Endothelial cell of umbilical vein (primary cell): ENCODE results near the gene ANKRD62. TPM values are rescaled to one million over a fixed set of nuclear protein-coding genes. Genes with fewer than 3 reads are reported as not detected.

ENCODE experiments used
- BruUV-seq: library from RNA; stranded (reverse); fragments of 400-500 nt; replicated peaks from 2 replicates; lab custom pipeline; 2021; lab: Mats Ljungman, UMichigan
- CTCF ChIA-PET: fragments of 300-600, 350-600 bp; sonication (Branson Sonifier 250); formaldehyde crosslinking; loops from one replicate; lab custom pipeline; 2021; ENCODE audit warnings: antibody characterized with exemption, inconsistent platforms; lab: Charles Lee
- POLR2A ChIA-PET: fragments of 300-600, 350-600 bp; sonication (Branson Sonifier 250); formaldehyde crosslinking; loops from one replicate; lab custom pipeline; 2021; ENCODE audit warnings: antibody characterized with exemption, inconsistent platforms; lab: Charles Lee
- DNase-seq: peaks from one replicate; pipeline ENCODE4 v3.0.0-alpha.2; 2011; ENCODE audit warnings: low read depth, low spot score
- FAIRE-seq: peaks from 2 replicates; lab custom pipeline; 2011; peaks lifted over from hg19 to GRCh38; lab: Jason Lieb, UNC
- H2AFZ ChIP-seq: 2 replicates; pipeline ENCODE4 v1.6.0; 2012; ENCODE audit warnings: low read depth, low read length, control low read depth, inconsistent platforms
- H3K27ac ChIP-seq: 2 replicates; pipeline ENCODE4 v1.5.1; 2011; ENCODE audit warnings: low read depth, mild to moderate bottlenecking, control low read depth, low read length, moderate library complexity; ENCODE audit not compliant: insufficient read depth
- H3K27me3 ChIP-seq, 2 experiments: 2 replicates each; pipeline versions ENCODE4 v1.6.0 to v1.6.1; 2011; ENCODE audit warnings: low read length in 2 of 2, mixed read lengths in 1 of 2; ENCODE audit not compliant: control insufficient read depth in 2 of 2, insufficient read depth in 2 of 2
- H3K36me3 ChIP-seq, 2 experiments: 2 replicates in 1 of 2; 3 replicates in 1 of 2; pipeline ENCODE4 v1.5.1; 2011; ENCODE audit warnings: low read length in 2 of 2, mild to moderate bottlenecking in 1 of 2, moderate library complexity in 1 of 2; ENCODE audit not compliant: control insufficient read depth in 2 of 2, insufficient read depth in 2 of 2; ENCODE audit errors: extremely low read depth in 1 of 2
- H3K4me1 ChIP-seq: 3 replicates; pipeline ENCODE4 v1.5.1; 2011; ENCODE audit warnings: mild to moderate bottlenecking, low read length; ENCODE audit not compliant: control insufficient read depth, insufficient read depth; ENCODE audit errors: extremely low read depth
- H3K4me2 ChIP-seq: 2 replicates; pipeline ENCODE4 v1.6.1; 2011; ENCODE audit warnings: low read length, control low read depth, mixed read lengths; ENCODE audit not compliant: insufficient read depth
- H3K4me3 ChIP-seq, 3 experiments: fragments of 200-600 bp in 1 of 3; sonication (generic), shearing (Covaris generic) in 1 of 3; replicated peaks in 1 of 3; 2 replicates each; pipeline ENCODE4 v1.5.1; 2011 to 2016; ENCODE audit warnings: control low read depth in 3 of 3, low read length in 3 of 3, mild to moderate bottlenecking in 2 of 3, inconsistent platforms in 1 of 3, low read depth in 1 of 3, moderate library complexity in 1 of 3; ENCODE audit not compliant: insufficient read depth in 1 of 3
- H3K79me2 ChIP-seq: 2 replicates; pipeline ENCODE4 v1.6.0; 2012; ENCODE audit warnings: low read length, inconsistent platforms; ENCODE audit not compliant: control insufficient read depth, insufficient read depth
- H3K9ac ChIP-seq: replicated peaks from 2 replicates; pipeline ENCODE3; 2011; ENCODE audit warnings: low read length, control low read depth; ENCODE audit not compliant: insufficient read depth; ENCODE audit errors: extremely low read depth
- H3K9me1 ChIP-seq: replicated peaks from 3 replicates; pipeline ENCODE4 v1.6.0; 2011; ENCODE audit warnings: mild to moderate bottlenecking, low read length; ENCODE audit not compliant: control insufficient read depth, insufficient read depth; ENCODE audit errors: extremely low read depth
- H3K9me3 ChIP-seq: replicated peaks from 2 replicates; pipeline ENCODE4 v1.5.1; 2012; ENCODE audit warnings: low read length, inconsistent platforms; ENCODE audit not compliant: control insufficient read depth, insufficient read depth
- H4K20me1 ChIP-seq: replicated peaks from 2 replicates; pipeline ENCODE3; 2011; ENCODE audit warnings: mild to moderate bottlenecking, low read length; ENCODE audit not compliant: control insufficient read depth, insufficient read depth; ENCODE audit errors: extremely low read depth
- EZH2 ChIP-seq: IDR thresholded peaks from 2 replicates; pipeline ENCODE4 v1.6.1; 2012; ENCODE audit warnings: borderline replicate concordance, low read depth, mild to moderate bottlenecking, moderate library complexity, low read length, inconsistent platforms; ENCODE audit not compliant: severe bottlenecking
- FOS ChIP-seq: IDR thresholded peaks from 2 replicates; pipeline ENCODE4 v1.6.1; 2011; ENCODE audit warnings: mild to moderate bottlenecking, low read length, moderate library complexity, borderline replicate concordance; ENCODE audit not compliant: insufficient read depth
- GATA2 ChIP-seq: IDR thresholded peaks from 2 replicates; pipeline ENCODE4 v1.7.0; 2011; ENCODE audit warnings: low read depth, mild to moderate bottlenecking, moderate library complexity, mixed read lengths, low read length; ENCODE audit not compliant: insufficient read length, insufficient read depth
- JUN ChIP-seq: IDR thresholded peaks from 2 replicates; pipeline ENCODE4 v1.6.1; 2011; ENCODE audit warnings: borderline replicate concordance, low read depth; ENCODE audit not compliant: insufficient read length, insufficient read depth
- MYC ChIP-seq: IDR thresholded peaks from one replicate; pipeline ENCODE4 v1.6.1; 2011; ENCODE audit warnings: mild to moderate bottlenecking, low read depth, low read length
- POLR2A ChIP-seq: IDR thresholded peaks from 2 replicates; pipeline ENCODE4 v1.6.1; 2012; ENCODE audit warnings: low read depth, mild to moderate bottlenecking, control low read depth, low read length
- POLR2AphosphoS5 ChIP-seq: IDR thresholded peaks from 2 replicates; pipeline ENCODE4 v1.6.1; 2012; ENCODE audit warnings: low read depth, mild to moderate bottlenecking, control low read depth, low read length, moderate library complexity; ENCODE audit not compliant: insufficient read depth
- dilution Hi-C: fragments of 300-500 bp; cut with MboI; formaldehyde crosslinking; loops from one replicate; pipeline ENCODE4 v1.15.0; 2019; ENCODE audit warnings: low sequenced_read_pairs; ENCODE audit not compliant: extremely low pct_ligation_motif_present
- intact Hi-C: fragments of 100-400 bp; cut with micrococcal nuclease; formaldehyde crosslinking; loops from one replicate; pipeline ENCODE4 v1.10.0; 2022
- polyA plus RNA-seq, 4 experiments: library from polyadenylated mRNA; depleted of rRNA in 3 of 4; stranded (reverse) in 3 of 4; unstranded in 1 of 4; fragments of >200 nt; gene quantifications; 2 replicates each; pipeline versions ENCODE4 v1.2.1 to v1.2.3, GENCODE V29; 2011 to 2012; ENCODE audit warnings: missing spikeins in 1 of 4
- total RNA-seq: library from RNA; stranded (reverse); gene quantifications from 2 replicates; pipeline ENCODE4 v1.2.3, GENCODE V29; 2021
- TF ChIP-seq, protein P1 (sequence below), 2 donors: IDR thresholded peaks; 1 replicate in 1 of 2; 2 replicates in 1 of 2; pipeline ENCODE4 v1.5.1; 2011; ENCODE audit warnings: low read length in 2 of 2, mild to moderate bottlenecking in 2 of 2, moderate library complexity in 2 of 2, control low read depth in 1 of 2, inconsistent platforms in 1 of 2, low read depth in 1 of 2; ENCODE audit not compliant: insufficient read depth in 1 of 2; ENCODE audit errors: extremely low read depth in 1 of 2
- TF ChIP-seq, protein P2 (sequence below): IDR thresholded peaks from 2 replicates; pipeline ENCODE4 v1.6.1; 2011; ENCODE audit not compliant: insufficient read depth, insufficient read length

ANKRD62 gene
- total and polyA plus RNA-seq, 2 donors (not counting 3 experiments of a cell fraction or from before 2014, with no cell fraction given) = not detected

DNA sequence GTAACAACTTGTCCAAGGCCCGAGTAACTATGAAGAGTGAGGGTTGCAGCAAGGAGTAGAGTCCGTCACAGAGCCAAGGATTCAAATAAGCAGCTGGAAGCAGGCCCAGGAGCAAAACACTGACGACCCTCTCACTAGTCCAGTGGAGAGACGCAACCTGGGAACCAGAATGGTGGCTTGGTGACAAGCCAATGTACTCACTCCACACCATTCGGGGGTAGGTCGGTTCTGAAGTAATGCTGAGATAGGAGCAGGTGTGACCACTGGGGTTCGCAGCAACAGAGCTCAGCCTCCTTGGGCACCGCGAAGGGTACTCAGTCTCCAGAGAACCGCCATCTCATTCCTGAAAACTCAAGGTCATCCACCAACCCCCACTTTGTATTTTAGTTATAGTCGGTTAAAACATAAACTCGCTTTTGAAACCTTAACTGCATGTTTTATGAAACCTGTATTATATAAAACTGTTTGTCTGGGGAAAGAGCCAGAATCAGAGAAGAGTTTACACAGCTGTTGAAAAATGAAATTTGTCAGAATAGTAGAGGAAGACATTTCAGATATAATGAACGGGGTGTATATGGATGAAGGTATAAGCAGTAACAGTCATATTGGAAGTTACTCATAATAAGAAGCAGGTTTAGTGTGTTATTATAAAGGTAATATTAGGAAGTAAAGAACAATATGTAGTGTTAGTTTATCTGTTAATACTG lies 8.6 kb downstream of the ANKRD62 start:
- Histone ChIP-seq H3K27me3 (peaks cover 13 to 45% of the 10 kb centered on the region in 2 experiments), H3K4me1 (no peaks in the 10 kb centered on the region), H3K27ac (no peak overlapping the region), H3K9me3 (no peaks in the 10 kb centered on the region), H3K9me1 (no peaks in the 10 kb centered on the region), H3K79me2 (no peaks in the 10 kb centered on the region), H4K20me1 (no peaks in the 10 kb centered on the region), H3K4me2 (no peak overlapping the region), H3K4me3 (no peak overlapping the region), H2AFZ (no peak overlapping the region), H3K36me3 (no peaks in the 10 kb centered on the region), H3K9ac (no peak overlapping the region)
- no peak for TF ChIP-seq FOS
- TF ChIP-seq POLR2AphosphoS5 = no peak
- TF ChIP-seq, protein P1, sequence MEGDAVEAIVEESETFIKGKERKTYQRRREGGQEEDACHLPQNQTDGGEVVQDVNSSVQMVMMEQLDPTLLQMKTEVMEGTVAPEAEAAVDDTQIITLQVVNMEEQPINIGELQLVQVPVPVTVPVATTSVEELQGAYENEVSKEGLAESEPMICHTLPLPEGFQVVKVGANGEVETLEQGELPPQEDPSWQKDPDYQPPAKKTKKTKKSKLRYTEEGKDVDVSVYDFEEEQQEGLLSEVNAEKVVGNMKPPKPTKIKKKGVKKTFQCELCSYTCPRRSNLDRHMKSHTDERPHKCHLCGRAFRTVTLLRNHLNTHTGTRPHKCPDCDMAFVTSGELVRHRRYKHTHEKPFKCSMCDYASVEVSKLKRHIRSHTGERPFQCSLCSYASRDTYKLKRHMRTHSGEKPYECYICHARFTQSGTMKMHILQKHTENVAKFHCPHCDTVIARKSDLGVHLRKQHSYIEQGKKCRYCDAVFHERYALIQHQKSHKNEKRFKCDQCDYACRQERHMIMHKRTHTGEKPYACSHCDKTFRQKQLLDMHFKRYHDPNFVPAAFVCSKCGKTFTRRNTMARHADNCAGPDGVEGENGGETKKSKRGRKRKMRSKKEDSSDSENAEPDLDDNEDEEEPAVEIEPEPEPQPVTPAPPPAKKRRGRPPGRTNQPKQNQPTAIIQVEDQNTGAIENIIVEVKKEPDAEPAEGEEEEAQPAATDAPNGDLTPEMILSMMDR (IDR thresholded peaks at IDR 0.05; ENCODE audit: extremely low read depth in 1 of 2, insufficient read depth in 1 of 2, low read depth in 1 of 2, low read length in 2 of 2) = no peak
- TF ChIP-seq, protein P2, sequence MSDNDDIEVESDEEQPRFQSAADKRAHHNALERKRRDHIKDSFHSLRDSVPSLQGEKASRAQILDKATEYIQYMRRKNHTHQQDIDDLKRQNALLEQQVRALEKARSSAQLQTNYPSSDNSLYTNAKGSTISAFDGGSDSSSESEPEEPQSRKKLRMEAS = no peak
- TF ChIP-seq EZH2 = no peak
- TF ChIP-seq POLR2A = no peak
- TF ChIP-seq GATA2 = no peak
- no peak for TF ChIP-seq MYC
- TF ChIP-seq JUN = no peak
- POLR2A ChIA-PET = no interaction called here
- CTCF ChIA-PET = interaction anchor here (0.9 to 1.4 kb wide), 3 partner anchors 30 to 164 kb away, joined by 3 read pairs; no protein-coding TSS in a partner anchor
- intact Hi-C loops (no loop called here), dilution Hi-C loops (no loop called here)
- BruUV-seq = no TSS peak
- FAIRE-seq (no peak), DNase-seq (no peak)
